Choroid plexus epithelial cell (primary cell): Measurements from ENCODE around the gene IER2.
A peak's percentile ranks its signal among the peaks of the same experiment; 100 is the strongest.

Experiments
- DNase-seq: peaks from one replicate; pipeline ENCODE4 v3.0.0-alpha.2; 2010; ENCODE audit warnings: low read depth
- H3K4me3 ChIP-seq: 2 replicates; pipeline ENCODE4 v1.5.1; 2011; ENCODE audit warnings: low read depth, mild to moderate bottlenecking, control low read depth, low read length, moderate library complexity
- CTCF ChIP-seq: conservative IDR thresholded peaks from 2 replicates; pipeline ENCODE4 v1.5.1; 2011; ENCODE audit warnings: low read depth, mild to moderate bottlenecking, control low read depth, inconsistent platforms, low read length, moderate library complexity

The IER2 gene

GRCh38 chr19:13120031-13120430, 30.2 kb upstream of the IER2 start:
- peak overlapping the region; percentile 9 for H3K4me3 ChIP-seq
- no peak for TF ChIP-seq CTCF

GRCh38 chr19:13120817-13121216, 29.4 kb upstream of the IER2 start:
- DNase-seq, result peak; percentile 92
- TF ChIP-seq CTCF, result no peak
- peak overlapping the region; percentile 22 for H3K4me3 ChIP-seq

More at GRCh38 chr19:13120031-13120430, 30.2 kb upstream of the IER2 start:
- DNase-seq, result no peak

GRCh38 chr19:13121551-13122274, 28.5 kb upstream of the IER2 start:
- no peak for TF ChIP-seq CTCF
- no peak overlapping the region for H3K4me3 ChIP-seq
- DNase-seq, result no peak

GRCh38 chr19:13122275-13122878, 27.8 kb upstream of the IER2 start:
- no peak overlapping the region for H3K4me3 ChIP-seq
- DNase-seq, result no peak
- no peak for TF ChIP-seq CTCF

GRCh38 chr19:13122980-13123957, 26.9 kb upstream of the IER2 start:
- H3K4me3 ChIP-seq, result no peak overlapping the region
- no peak for TF ChIP-seq CTCF
- DNase-seq, result no peak

GRCh38 chr19:13127051-13127450, 23.2 kb upstream of the IER2 start:
- no peak for DNase-seq
- no peak for TF ChIP-seq CTCF
- H3K4me3 ChIP-seq, result no peak overlapping the region
